ENCODE results near the gene CD302.

GRCh38 chr2:159797225-159797542 is 824 bp downstream of the CD302 start:
- TF ChIP-seq EGR1 (IDR thresholded peaks at IDR 0.05; ENCODE audit: borderline replicate concordance, low read depth, low read length) (no peak), POLR2A (IDR thresholded peaks at IDR 0.05; ENCODE audit: control extremely low read depth in 1 of 2, low read depth in 2 of 2, low read length in 2 of 2) (no peak), CTCF (IDR thresholded peaks at IDR 0.05; ENCODE audit: control extremely low read depth in 1 of 3, insufficient read depth in 1 of 3, low read depth in 1 of 3, low read length in 3 of 3) (no peak), RFX5 (IDR thresholded peaks at IDR 0.05; ENCODE audit: borderline replicate concordance, low read depth, low read length) (no peak), POLR2AphosphoS5 (IDR thresholded peaks at IDR 0.05; ENCODE audit: low read depth, low read length) (no peak), BRCA1 (IDR thresholded peaks at IDR 0.05; ENCODE audit: low read depth, low read length) (no peak), RXRA (IDR thresholded peaks at IDR 0.05; ENCODE audit: insufficient read depth, low read depth, low read length) (no peak), SP1 (IDR thresholded peaks at IDR 0.05; ENCODE audit: low read depth, low read length) (no peak), PHF8 (conservative IDR thresholded peaks at IDR 0.05; ENCODE audit: low read depth, low read length) (no peak), RAD21 (IDR thresholded peaks at IDR 0.05 in 1 of 2, conservative IDR thresholded peaks at IDR 0.05 in 1 of 2; ENCODE audit: low read depth in 2 of 2, low read length in 2 of 2) (no peak), GABPA (IDR thresholded peaks at IDR 0.05; ENCODE audit: borderline replicate concordance, insufficient read depth, low read length) (no peak), TCF12 (IDR thresholded peaks at IDR 0.05; ENCODE audit: low read depth, low read length) (no peak), JUN (IDR thresholded peaks at IDR 0.05; ENCODE audit: low read depth, low read length) (no peak)
